ENCODE data around the gene SHROOM2.

DNA sequence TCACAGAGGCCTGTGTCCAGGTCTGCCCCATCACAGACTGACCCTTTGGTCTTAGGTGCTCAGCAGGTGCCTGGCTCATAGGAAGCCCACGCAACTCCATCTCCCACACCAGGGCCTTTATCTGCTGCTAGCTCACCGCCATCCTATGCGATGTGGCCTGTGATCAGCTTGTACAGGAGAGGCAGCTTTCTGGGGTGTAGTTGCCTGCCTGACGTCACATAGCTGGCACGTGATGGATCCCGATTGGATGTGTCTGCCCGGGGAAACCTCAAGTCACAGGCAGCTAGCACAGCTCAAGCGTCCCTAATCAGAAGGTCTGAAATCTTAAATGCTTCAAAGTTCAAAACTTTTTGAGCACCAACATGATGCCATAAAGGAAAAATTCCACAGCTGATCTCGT lies 139.8 kb downstream of the SHROOM2 start:
- TF ChIP-seq FOXM1 (IDR thresholded peaks at IDR 0.05; ENCODE audit: borderline replicate concordance, low read depth) (no peak), TAF1 (IDR thresholded peaks at IDR 0.05; ENCODE audit: low read depth) (no peak), RAD21 (IDR thresholded peaks at IDR 0.05; ENCODE audit: low read depth) (no peak), EGR1 (IDR thresholded peaks at IDR 0.05) (no peak), YY1 (IDR thresholded peaks at IDR 0.05; ENCODE audit: low read depth) (no peak), EP300 (IDR thresholded peaks at IDR 0.05; ENCODE audit: borderline replicate concordance) (no peak), CEBPB (IDR thresholded peaks at IDR 0.05) (no peak), TEAD4 (IDR thresholded peaks at IDR 0.05) (no peak), CREB1 (IDR thresholded peaks at IDR 0.05; ENCODE audit: low read depth) (no peak), TCF12 (IDR thresholded peaks at IDR 0.05; ENCODE audit: low read depth) (no peak), NFIC (IDR thresholded peaks at IDR 0.05) (no peak)
- TF ChIP-seq, protein P1, sequence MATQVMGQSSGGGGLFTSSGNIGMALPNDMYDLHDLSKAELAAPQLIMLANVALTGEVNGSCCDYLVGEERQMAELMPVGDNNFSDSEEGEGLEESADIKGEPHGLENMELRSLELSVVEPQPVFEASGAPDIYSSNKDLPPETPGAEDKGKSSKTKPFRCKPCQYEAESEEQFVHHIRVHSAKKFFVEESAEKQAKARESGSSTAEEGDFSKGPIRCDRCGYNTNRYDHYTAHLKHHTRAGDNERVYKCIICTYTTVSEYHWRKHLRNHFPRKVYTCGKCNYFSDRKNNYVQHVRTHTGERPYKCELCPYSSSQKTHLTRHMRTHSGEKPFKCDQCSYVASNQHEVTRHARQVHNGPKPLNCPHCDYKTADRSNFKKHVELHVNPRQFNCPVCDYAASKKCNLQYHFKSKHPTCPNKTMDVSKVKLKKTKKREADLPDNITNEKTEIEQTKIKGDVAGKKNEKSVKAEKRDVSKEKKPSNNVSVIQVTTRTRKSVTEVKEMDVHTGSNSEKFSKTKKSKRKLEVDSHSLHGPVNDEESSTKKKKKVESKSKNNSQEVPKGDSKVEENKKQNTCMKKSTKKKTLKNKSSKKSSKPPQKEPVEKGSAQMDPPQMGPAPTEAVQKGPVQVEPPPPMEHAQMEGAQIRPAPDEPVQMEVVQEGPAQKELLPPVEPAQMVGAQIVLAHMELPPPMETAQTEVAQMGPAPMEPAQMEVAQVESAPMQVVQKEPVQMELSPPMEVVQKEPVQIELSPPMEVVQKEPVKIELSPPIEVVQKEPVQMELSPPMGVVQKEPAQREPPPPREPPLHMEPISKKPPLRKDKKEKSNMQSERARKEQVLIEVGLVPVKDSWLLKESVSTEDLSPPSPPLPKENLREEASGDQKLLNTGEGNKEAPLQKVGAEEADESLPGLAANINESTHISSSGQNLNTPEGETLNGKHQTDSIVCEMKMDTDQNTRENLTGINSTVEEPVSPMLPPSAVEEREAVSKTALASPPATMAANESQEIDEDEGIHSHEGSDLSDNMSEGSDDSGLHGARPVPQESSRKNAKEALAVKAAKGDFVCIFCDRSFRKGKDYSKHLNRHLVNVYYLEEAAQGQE (IDR thresholded peaks at IDR 0.05; ENCODE audit: low read depth) = no peak
- TF ChIP-seq, protein P2, sequence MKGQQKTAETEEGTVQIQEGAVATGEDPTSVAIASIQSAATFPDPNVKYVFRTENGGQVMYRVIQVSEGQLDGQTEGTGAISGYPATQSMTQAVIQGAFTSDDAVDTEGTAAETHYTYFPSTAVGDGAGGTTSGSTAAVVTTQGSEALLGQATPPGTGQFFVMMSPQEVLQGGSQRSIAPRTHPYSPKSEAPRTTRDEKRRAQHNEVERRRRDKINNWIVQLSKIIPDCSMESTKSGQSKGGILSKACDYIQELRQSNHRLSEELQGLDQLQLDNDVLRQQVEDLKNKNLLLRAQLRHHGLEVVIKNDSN (IDR thresholded peaks at IDR 0.05) = no peak
- TF ChIP-seq, protein P3, sequence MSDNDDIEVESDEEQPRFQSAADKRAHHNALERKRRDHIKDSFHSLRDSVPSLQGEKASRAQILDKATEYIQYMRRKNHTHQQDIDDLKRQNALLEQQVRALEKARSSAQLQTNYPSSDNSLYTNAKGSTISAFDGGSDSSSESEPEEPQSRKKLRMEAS (IDR thresholded peaks at IDR 0.05) = no peak
